SIG-M5 treated with dmso at 0.1 percent for 504 hours (cell line): ENCODE results near the gene CCDC146.
"Not testable (repeated sequence)": the region's sequence is repeated elsewhere in the genome, so short reads cannot be mapped to it uniquely, and the experiment has no call there.

Experiments used
- DNase-seq: peaks from one replicate; lab custom pipeline; 2025; ENCODE audit not compliant: unreplicated experiment; lab: John Stamatoyannopoulos, UW

Gene CCDC146

DNA sequence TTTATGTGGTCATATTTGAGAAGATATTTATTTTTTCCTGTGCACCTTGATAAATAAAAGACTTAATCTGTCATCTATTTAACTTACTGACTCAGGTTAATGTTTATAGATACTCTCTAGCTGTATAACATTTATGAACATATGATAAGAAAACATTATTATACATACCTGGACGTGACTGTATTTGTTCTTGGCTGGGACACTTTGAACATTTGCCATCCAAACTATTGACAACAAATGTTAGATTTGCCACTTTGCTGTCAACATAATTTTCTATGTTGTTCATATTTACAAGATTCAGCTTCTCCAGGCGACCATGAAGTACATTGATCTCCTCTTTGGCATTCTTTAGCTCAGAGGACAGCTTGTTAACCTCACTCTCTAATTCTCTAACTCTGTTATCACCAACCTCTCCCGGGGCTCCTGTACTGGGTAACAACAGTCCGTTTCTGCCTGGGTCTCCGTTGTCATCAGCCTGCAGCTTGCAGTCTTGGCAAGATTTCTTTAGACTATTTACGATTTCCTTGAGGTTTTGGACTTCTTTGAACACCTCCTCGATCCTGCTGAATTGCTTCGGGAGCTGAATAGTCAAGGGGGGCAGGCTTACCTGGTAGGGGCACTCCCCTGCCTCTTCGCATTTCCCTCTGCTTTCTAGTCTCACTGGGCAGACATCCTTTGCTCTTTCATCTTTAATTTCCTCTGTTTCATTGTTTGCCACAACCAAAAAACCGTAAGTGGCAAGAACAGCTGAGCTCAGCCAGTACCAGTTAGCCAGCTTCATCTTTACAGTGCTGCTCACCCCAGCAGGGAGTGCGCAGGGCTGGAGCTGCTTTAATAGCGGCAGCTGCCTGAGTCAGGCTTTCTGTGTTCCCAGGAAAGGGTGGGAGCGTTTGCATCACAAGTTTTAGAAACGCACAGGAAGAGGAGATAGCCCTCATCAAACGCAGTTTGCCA, 76.9 kb downstream of the CCDC146 start, which contains the start of gene FGL2:
Gene FGL2, minus strand, starts transcription at position 807 of the 954 bp plus-strand sequence. Its CDS starts 26 bp downstream, at position 781.
- no peak for DNase-seq

GRCh38 chr7:77200542-77200941, 78.1 kb downstream of the CCDC146 start:
- DNase-seq: peak; percentile 19

DNA sequence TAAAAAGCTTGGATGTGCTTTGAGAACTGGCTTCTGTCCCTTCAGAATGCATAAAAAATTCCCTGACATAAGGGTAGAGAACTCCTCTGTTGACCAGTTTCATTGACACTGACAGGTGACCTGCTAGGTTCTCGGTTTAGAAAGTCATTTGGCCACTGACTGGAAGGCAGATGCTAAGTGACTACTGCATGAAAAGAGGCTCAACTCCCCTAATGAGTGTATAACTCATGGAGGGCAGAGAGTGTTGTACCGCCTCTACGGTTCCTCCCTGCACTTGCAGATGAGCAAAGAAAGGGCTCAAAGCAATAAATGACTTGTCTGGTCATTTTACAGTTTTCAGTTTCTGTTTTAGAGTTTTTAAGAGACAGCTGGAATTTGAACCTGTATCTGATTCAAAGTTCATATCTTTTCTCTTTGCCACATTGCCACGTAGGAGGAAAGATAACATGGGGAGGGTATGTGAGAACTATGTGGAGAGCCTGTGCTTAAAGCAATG, 80.1 kb downstream of the CCDC146 start:
- DNase-seq: no peak

DNA sequence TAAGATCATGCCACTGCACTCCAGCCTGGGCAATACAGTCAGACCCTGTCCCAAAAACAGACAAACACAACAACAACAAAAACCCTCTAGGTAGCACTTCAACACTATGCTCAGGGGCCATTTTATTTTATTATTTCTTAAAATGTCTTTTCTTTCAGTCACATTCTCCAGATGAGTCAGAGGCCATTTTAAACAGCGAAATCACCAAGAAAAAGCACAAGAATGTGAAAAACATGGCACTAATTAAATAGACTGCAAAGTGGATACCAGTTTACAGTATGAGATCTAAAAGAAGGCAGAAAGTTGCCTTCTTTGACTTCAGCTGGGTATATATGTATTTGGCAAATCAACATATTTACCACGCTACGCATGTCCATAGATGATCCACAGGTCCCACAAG, 83.3 kb downstream of the CCDC146 start:
- DNase-seq: no peak

GRCh38 chr7:77208416-77208815, 86.0 kb downstream of the CCDC146 start:
- DNase-seq: peak; percentile 27

DNA sequence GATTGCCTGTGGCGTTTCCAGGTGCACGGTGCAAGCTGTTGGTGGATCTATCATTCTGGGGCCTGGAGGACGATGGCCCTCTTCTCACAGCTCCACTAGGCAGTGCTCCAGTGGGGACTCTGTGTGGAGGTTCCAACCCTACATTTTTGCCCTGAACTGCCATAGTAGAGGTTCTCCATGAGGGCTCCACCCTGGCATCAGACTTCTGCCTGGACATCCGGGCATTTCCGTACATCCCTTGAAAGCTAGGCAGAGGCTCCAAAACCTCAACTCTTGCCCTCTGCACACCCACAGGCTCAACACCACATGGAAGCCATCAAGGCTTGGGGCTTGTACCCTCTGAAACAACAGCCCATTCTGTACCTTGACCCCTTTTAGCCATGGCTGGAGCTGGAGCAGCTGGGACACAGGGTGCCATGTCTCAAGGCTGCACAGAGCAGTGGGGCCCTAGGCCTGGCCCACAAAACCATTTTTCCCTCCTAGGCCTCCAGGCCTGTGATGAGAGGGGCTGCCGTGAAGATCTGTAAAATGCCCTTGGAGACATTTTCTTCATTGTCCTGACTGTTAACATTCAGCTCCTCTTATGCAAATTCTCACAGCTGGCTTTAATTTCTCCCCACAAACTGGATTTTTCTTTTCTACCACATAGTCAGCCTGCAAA, 87.2 kb downstream of the CCDC146 start:
- no peak for DNase-seq

- DNase-seq: no peak
These were observed 93.9 kb downstream of the CCDC146 start for GRCh38 chr7:77216181-77216845.

GRCh38 chr7:77217474-77218185, 95.2 kb downstream of the CCDC146 start:
- DNase-seq: no peak

- not testable (repeated sequence) for DNase-seq
These were observed 97.4 kb downstream of the CCDC146 start for GRCh38 chr7:77219701-77220331.

DNA sequence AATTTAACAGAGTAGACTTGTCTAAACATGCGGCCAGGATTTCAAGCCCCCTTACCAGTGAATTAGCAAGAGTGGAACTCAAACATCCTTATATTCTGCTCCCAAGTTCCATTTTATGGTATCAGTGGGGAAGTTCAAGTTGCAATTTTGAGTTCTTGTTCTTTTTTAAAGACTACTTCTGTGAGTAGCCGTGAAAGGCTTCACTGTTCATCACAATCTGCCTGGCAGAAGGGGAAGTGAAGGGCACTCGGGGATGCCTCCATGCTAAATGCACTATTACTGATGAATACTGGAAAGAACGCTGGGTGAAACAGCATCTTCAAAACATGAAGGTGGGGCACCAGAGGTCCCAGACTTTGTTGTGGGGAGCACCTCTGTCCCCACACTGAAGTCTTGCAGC, 99.7 kb downstream of the CCDC146 start:
- no peak for DNase-seq

DNA sequence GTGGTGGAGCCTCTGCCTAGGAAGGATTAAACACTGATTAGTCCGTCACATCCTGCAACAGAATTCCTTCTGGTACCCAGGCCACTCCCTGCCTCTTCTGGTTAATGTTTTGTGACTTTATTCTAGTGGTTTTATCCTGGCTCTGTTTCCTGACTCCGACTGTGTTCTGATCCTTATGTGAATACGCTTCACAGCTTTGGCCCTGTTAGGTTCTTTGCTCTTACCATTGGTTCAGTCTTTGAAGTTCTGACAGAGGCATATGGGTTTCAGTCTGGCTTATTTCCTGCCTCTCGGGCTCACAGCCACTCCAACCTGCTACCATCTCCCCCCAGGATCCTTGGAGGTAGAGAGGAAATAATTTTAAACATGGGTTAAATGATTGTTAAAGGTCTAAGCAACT, 100.4 kb downstream of the CCDC146 start:
- no peak for DNase-seq

- no peak for DNase-seq
These were observed 100.8 kb downstream of the CCDC146 start for GRCh38 chr7:77223261-77223660.

GRCh38 chr7:77226357-77226839, 104.0 kb downstream of the CCDC146 start:
- no peak for DNase-seq

- DNase-seq: not testable (repeated sequence)
These were observed 106.4 kb downstream of the CCDC146 start for GRCh38 chr7:77228795-77229194.

GRCh38 chr7:77232467-77232866, 110.1 kb downstream of the CCDC146 start:
- DNase-seq: no peak

DNA sequence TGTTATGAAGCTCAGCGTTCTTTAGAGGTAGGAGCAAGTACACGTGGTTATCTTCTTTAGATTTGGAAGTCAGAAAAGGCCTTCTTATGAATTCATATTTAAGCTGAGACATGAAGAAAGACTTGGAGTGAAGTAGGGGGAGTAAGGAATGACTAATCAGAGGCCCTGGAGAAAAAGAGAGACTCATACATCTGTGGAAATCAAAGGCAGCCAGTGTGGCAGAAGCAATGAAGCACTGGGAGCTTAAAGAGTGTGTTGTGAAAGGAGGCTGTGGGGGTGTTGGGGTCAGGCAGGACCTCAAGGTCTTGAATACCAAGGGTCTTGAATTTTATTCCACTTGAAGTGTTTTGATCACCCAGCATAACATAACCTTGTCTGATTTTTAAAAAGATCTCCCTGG, 112.9 kb downstream of the CCDC146 start:
- DNase-seq: no peak

GRCh38 chr7:77238703-77239136, 116.3 kb downstream of the CCDC146 start:
- peak; percentile 99 for DNase-seq

GRCh38 chr7:77239471-77239870, 117.1 kb downstream of the CCDC146 start:
- DNase-seq: peak; percentile 49

GRCh38 chr7:77242068-77242467, 119.7 kb downstream of the CCDC146 start:
- no peak for DNase-seq

DNA sequence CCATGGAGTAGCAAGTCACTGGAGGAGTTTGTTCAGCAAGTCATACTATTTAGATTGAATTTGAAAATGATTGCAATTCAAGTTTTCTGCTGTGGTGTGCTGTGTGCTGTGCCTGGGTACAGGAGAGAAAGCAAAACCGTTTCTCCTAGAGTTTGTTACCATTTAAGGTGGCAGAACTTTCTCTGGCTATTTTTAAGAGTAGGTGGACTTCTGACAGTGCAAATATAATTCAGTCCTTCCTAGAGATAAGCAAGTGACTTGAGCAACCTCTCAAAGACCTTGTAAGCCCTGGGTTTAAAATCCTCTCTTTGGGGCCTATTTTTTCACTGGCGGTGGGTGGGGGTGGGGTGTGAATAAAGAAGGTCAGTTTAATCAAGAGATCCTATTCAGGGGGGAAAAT, 120.1 kb downstream of the CCDC146 start:
- no peak for DNase-seq
